Camera-type eye (tissue), 1 donor: ENCODE measurements around the gene FGD3. TPM values are rescaled to one million over a fixed set of nuclear protein-coding genes. Genes with fewer than 3 reads are reported as not detected.

Experiments used
- total RNA-seq: library from RNA; depleted of rRNA; stranded (reverse); fragments of >200 nt; gene quantifications from one replicate; pipeline ENCODE4 v1.2.3, GENCODE V29; 2014

Gene FGD3, protein sequence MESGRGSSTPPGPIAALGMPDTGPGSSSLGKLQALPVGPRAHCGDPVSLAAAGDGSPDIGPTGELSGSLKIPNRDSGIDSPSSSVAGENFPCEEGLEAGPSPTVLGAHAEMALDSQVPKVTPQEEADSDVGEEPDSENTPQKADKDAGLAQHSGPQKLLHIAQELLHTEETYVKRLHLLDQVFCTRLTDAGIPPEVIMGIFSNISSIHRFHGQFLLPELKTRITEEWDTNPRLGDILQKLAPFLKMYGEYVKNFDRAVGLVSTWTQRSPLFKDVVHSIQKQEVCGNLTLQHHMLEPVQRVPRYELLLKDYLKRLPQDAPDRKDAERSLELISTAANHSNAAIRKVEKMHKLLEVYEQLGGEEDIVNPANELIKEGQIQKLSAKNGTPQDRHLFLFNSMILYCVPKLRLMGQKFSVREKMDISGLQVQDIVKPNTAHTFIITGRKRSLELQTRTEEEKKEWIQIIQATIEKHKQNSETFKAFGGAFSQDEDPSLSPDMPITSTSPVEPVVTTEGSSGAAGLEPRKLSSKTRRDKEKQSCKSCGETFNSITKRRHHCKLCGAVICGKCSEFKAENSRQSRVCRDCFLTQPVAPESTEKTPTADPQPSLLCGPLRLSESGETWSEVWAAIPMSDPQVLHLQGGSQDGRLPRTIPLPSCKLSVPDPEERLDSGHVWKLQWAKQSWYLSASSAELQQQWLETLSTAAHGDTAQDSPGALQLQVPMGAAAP
- total RNA-seq: 5.6 TPM

DNA sequence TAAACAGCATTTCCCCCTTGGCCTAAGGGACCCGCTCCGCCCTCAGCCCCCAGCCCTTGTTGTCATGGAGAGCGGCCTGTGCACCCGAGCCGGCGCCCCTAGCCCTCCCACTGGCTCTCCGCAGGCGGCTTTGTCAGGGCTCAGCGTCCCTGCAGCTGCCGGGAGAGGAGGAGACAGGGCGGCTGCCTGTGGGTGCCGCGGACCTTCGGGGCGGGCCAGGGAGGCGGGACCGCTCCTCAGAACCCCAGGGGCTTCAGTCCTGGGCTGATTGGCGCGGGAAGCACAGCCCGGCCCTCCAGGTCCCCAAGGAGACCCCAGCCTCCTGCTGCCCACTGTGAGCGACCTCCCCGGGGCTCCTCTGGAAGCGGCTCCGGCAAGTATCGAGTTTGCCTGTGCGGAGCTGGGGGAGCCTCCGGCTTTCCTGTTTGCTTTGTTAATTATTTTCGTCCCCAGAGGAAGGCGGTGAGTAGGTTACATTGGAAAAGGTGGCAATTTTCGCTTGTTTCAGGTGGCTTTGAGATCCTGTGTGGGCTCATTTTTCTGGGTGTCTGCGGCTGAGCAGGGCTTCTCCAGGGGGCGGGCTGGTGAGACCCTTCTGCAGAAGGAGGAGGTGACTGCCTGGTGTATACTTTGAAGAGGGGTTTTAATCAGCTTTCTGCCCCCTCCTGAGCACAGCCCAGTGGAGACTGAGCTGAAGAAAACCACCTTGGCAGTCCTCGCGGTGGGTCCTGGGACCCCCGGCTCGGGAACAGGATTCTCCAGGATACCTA lies at the start of gene FGD3:
Gene FGD3, plus strand, starts transcription at position 256 of the 770 bp plus-strand sequence. CDS start 28,734 bp downstream, outside the sequence.

DNA sequence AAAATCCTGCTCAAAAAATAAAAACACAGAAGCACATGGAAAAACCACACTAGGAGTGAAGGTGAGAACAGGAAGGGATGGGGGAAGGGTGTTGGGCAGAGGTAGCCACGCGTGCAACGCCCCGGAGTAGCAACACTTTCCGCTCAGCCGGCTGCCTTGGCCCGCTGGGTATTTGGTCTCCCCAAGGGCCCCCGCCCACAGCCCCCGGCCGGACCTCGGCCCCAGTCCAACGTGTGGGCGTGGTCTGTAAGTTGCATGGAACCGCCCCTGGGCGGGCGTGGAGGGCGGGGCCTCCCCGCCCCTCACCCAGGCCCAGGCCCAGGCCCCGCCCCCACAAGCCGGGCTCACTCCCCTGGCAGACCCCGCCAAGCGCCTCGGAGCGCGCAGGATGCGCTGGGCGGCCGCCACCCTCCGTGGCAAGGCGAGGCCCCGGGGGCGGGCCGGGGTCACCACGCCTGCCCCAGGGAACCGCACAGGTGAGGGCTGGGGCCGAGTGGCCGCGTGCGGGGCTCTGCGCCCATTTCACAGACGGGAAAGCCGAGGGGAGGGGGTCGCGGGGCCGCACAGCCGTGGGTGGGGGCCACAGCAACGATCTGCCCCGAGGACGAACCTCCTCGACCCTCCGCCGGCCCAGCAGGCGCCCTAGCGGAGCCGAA lies 111.2 kb downstream of the FGD3 start, which contains the start of gene SUSD3:
Gene SUSD3, plus strand, starts transcription at position 347 of the 656 bp plus-strand sequence. Its CDS starts 42 bp downstream, at position 389.

Other genes starting within 250 kb of the FGD3 start
- gene BICD2, start 182.7 kb upstream of the FGD3 start, total RNA-seq: 57.8 TPM
- gene ZNF484, start 69.5 kb upstream of the FGD3 start, total RNA-seq: 54.8 TPM
- 2.4 TPM for gene SUSD3, start 111.2 kb downstream of the FGD3 start, total RNA-seq
- 17.9 TPM for gene CARD19, start 148.7 kb downstream of the FGD3 start, total RNA-seq
- gene NINJ1, start 186.7 kb downstream of the FGD3 start, total RNA-seq: 23.4 TPM
- 89.7 TPM for gene WNK2, start 236.6 kb downstream of the FGD3 start, total RNA-seq